ENCODE measurements around the gene ADAT3.

Gene ADAT3

GRCh38 chr19:1945899-1946298 lies 40.7 kb downstream of the ADAT3 start:
- Mint-ChIP-seq H3K4me3 (no peak overlapping the region), H3K9me3 (no peaks in the 10 kb centered on the region), H3K27ac (no peak overlapping the region)

GRCh38 chr19:1947651-1948209 lies 42.5 kb downstream of the ADAT3 start:
- no peak overlapping the region for H3K4me3 Mint-ChIP-seq
- no peaks in the 10 kb centered on the region for H3K27me3 Mint-ChIP-seq
- peaks cover 60% of the 10 kb centered on the region for H3K4me1 Mint-ChIP-seq
- ATAC-seq: no peak
- no peaks in the 10 kb centered on the region for H3K9me3 Mint-ChIP-seq
- DNase-seq: no peak
- no peak overlapping the region for H3K27ac Mint-ChIP-seq

More at GRCh38 chr19:1945899-1946298, 40.7 kb downstream of the ADAT3 start:
- Mint-ChIP-seq H3K4me1 (peaks cover 58% of the 10 kb centered on the region), H3K27me3 (no peaks in the 10 kb centered on the region)
- DNase-seq: peak in 1 of 2 donors; percentile 26
- ATAC-seq: no peak

GRCh38 chr19:1949304-1950101 lies 44.3 kb downstream of the ADAT3 start:
- ATAC-seq (no peak), DNase-seq (no peak)
- no peaks in the 10 kb centered on the region for H3K9me3 Mint-ChIP-seq
- peaks cover 55% of the 10 kb centered on the region for H3K4me1 Mint-ChIP-seq
- no peaks in the 10 kb centered on the region for H3K27me3 Mint-ChIP-seq
- no peak overlapping the region for H3K27ac Mint-ChIP-seq
- no peak overlapping the region for H3K4me3 Mint-ChIP-seq

GRCh38 chr19:1950640-1951039 lies 45.4 kb downstream of the ADAT3 start:
- peak overlapping the region in 1 of 2 donors; percentile 30 for H3K27ac Mint-ChIP-seq
- ATAC-seq (no peak), DNase-seq (no peak)
- no peaks in the 10 kb centered on the region for H3K9me3 Mint-ChIP-seq
- H3K27me3 Mint-ChIP-seq: no peaks in the 10 kb centered on the region
- peaks cover 55% of the 10 kb centered on the region for H3K4me1 Mint-ChIP-seq
- no peak overlapping the region for H3K4me3 Mint-ChIP-seq

- H3K9me3 Mint-ChIP-seq: no peaks in the 10 kb centered on the region
- H3K27ac Mint-ChIP-seq: no peak overlapping the region
- DNase-seq: no peak
- H3K27me3 Mint-ChIP-seq: no peaks in the 10 kb centered on the region
- ATAC-seq: no peak
- H3K4me3 Mint-ChIP-seq: no peak overlapping the region
- H3K4me1 Mint-ChIP-seq: peaks cover 66% of the 10 kb centered on the region
Measured at GRCh38 chr19:1952635-1953034, 47.4 kb downstream of the ADAT3 start.

- Mint-ChIP-seq H3K9me3 (no peaks in the 10 kb centered on the region), H3K27ac (no peak overlapping the region), H3K4me3 (no peak overlapping the region), H3K27me3 (no peaks in the 10 kb centered on the region), H3K4me1 (peaks cover 68% of the 10 kb centered on the region)
- DNase-seq (no peak), ATAC-seq (no peak)
Measured at GRCh38 chr19:1953037-1953436, 47.8 kb downstream of the ADAT3 start.

- DNase-seq (no peak), ATAC-seq (no peak)
- Mint-ChIP-seq H3K27me3 (no peaks in the 10 kb centered on the region), H3K9me3 (no peaks in the 10 kb centered on the region), H3K27ac (peak overlapping the region in 1 of 2 donors; percentile 80), H3K4me3 (no peak overlapping the region), H3K4me1 (peaks cover 66% of the 10 kb centered on the region)
Measured at GRCh38 chr19:1953441-1954094, 48.4 kb downstream of the ADAT3 start.

GRCh38 chr19:1954532-1954933 lies 49.3 kb downstream of the ADAT3 start:
- Mint-ChIP-seq H3K27ac (peak overlapping the region in 1 of 2 donors; percentile 40), H3K4me3 (no peak overlapping the region), H3K4me1 (peaks cover 63% of the 10 kb centered on the region), H3K9me3 (no peaks in the 10 kb centered on the region), H3K27me3 (no peaks in the 10 kb centered on the region)
- DNase-seq (no peak), ATAC-seq (no peak)

GRCh38 chr19:1955171-1956121 lies 50.2 kb downstream of the ADAT3 start:
- Mint-ChIP-seq H3K27me3 (no peaks in the 10 kb centered on the region), H3K4me1 (peaks cover 63% of the 10 kb centered on the region), H3K9me3 (no peaks in the 10 kb centered on the region), H3K4me3 (no peak overlapping the region), H3K27ac (peak overlapping the region; percentile 26 to 54)
- DNase-seq (no peak), ATAC-seq (no peak)

GRCh38 chr19:1956122-1956494 lies 50.9 kb downstream of the ADAT3 start:
- Mint-ChIP-seq H3K27ac (peak overlapping the region in 1 of 2 donors; percentile 83), H3K9me3 (no peaks in the 10 kb centered on the region), H3K4me1 (peaks cover 61% of the 10 kb centered on the region), H3K4me3 (no peak overlapping the region), H3K27me3 (no peaks in the 10 kb centered on the region)
- DNase-seq (no peak), ATAC-seq (no peak)

- Mint-ChIP-seq H3K9me3 (no peaks in the 10 kb centered on the region), H3K27me3 (no peaks in the 10 kb centered on the region), H3K4me1 (peaks cover 70% of the 10 kb centered on the region), H3K4me3 (no peak overlapping the region), H3K27ac (peak overlapping the region in 1 of 2 donors; percentile 83)
- DNase-seq (no peak), ATAC-seq (no peak)
Measured at GRCh38 chr19:1956868-1957492, 51.8 kb downstream of the ADAT3 start.

GRCh38 chr19:1957562-1958248 lies 52.5 kb downstream of the ADAT3 start:
- ATAC-seq (peak; percentile 22), DNase-seq (no peak)
- H3K4me3 Mint-ChIP-seq: no peak overlapping the region
- no peaks in the 10 kb centered on the region for H3K27me3 Mint-ChIP-seq
- H3K9me3 Mint-ChIP-seq: no peaks in the 10 kb centered on the region
- no peak overlapping the region for H3K27ac Mint-ChIP-seq
- H3K4me1 Mint-ChIP-seq: peaks cover 67% of the 10 kb centered on the region

GRCh38 chr19:1959928-1960589 lies 54.9 kb downstream of the ADAT3 start:
- DNase-seq (no peak), ATAC-seq (no peak)
- H3K4me3 Mint-ChIP-seq: no peak overlapping the region
- peaks cover 53% of the 10 kb centered on the region for H3K4me1 Mint-ChIP-seq
- H3K27me3 Mint-ChIP-seq: no peaks in the 10 kb centered on the region
- H3K27ac Mint-ChIP-seq: peak overlapping the region in 1 of 2 donors; percentile 59
- no peaks in the 10 kb centered on the region for H3K9me3 Mint-ChIP-seq

Measured in stimulated activated naive CD8-positive, alpha-beta T cell treated with anti-CD3 and anti-CD28 coated beads, Interleukin-15, amount 100 ng/mL, for 72 hours (primary cell).